ENCODE results near the gene PDHX.

Gene PDHX

DNA sequence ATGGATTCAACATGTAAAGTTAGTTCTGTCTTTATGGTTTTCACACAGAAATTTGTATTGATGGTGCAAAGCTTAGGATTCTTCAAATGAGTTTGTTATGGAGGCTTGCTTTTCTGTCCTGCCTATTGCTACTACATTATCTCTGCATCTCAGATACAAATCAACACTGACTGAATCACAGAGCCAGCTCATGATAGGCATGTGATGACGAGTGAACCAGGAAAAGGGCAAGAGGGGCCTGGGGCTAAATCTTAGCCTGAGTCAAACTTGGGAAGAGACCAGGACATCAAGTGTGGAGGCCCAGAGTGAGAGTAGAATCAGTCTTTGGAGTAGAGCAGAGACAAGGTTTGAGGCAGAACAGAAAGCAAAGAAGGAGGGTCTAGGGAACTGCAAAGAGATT, 115.4 kb downstream of the PDHX start:
- Histone ChIP-seq H3F3A (ENCODE audit: low read depth) (no peaks in the 10 kb centered on the region), H3K9me3 (ENCODE audit: insufficient read depth, low read depth, low read length) (no peaks in the 10 kb centered on the region), H3K36me3 (ENCODE audit: insufficient read depth, low read length) (no peaks in the 10 kb centered on the region), H3K9ac (ENCODE audit: low read depth, low read length, poor library complexity, severe bottlenecking) (no peak overlapping the region), H2AFZ (ENCODE audit: low read length) (no peak overlapping the region), H3K27me3 (ENCODE audit: insufficient read depth, low read length, poor library complexity, severe bottlenecking) (no peaks in the 10 kb centered on the region), H3K4me3 (ENCODE audit: low read length, poor library complexity, severe bottlenecking) (no peak overlapping the region), H4K20me1 (ENCODE audit: insufficient read depth, low read length, poor library complexity, severe bottlenecking) (no peaks in the 10 kb centered on the region), H3K9me2 (replicated peaks; ENCODE audit: low read depth, low read length) (no peaks in the 10 kb centered on the region), H3K79me2 (ENCODE audit: insufficient read depth, low read length) (no peaks in the 10 kb centered on the region), H3K4me2 (ENCODE audit: low read depth, low read length, poor library complexity, severe bottlenecking) (no peak overlapping the region), H3K4me1 (ENCODE audit: insufficient read depth, low read length, poor library complexity, severe bottlenecking) (peaks cover 45% of the 10 kb centered on the region)
- no peak for TF ChIP-seq CTCF (conservative IDR thresholded peaks at IDR 0.05; ENCODE audit: low read length)
- TF ChIP-seq EZH2phosphoT487 (IDR thresholded peaks at IDR 0.05; ENCODE audit: borderline replicate concordance), result no peak

DNA sequence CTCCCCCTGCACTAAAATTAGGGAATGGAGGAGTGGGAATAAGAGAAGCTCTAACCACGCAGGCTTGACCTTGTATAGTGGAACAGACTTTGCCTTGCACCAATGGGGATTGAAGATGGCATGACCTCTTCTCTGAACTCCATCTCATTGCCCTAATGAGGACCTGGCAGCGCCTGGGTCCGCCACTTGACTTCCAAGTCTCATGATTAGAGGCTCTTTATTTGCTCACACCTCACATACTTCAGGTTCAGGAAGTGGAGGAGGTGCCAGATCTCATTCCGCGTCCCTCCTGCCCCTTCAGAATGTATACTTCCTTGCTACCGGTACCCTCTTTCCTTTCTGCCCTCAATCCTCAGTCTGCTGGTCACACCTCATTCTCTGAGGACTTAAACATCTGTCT, 116.6 kb downstream of the PDHX start:
- Histone ChIP-seq H3K4me3 (ENCODE audit: low read length, poor library complexity, severe bottlenecking) (no peak overlapping the region), H3K9ac (ENCODE audit: low read depth, low read length, poor library complexity, severe bottlenecking) (no peak overlapping the region), H3K4me1 (ENCODE audit: insufficient read depth, low read length, poor library complexity, severe bottlenecking) (peaks cover 50% of the 10 kb centered on the region), H3K79me2 (ENCODE audit: insufficient read depth, low read length) (no peaks in the 10 kb centered on the region), H3F3A (ENCODE audit: low read depth) (no peaks in the 10 kb centered on the region), H4K20me1 (ENCODE audit: insufficient read depth, low read length, poor library complexity, severe bottlenecking) (no peaks in the 10 kb centered on the region), H3K9me3 (ENCODE audit: insufficient read depth, low read depth, low read length) (no peaks in the 10 kb centered on the region), H3K9me2 (replicated peaks; ENCODE audit: low read depth, low read length) (no peaks in the 10 kb centered on the region), H3K4me2 (ENCODE audit: low read depth, low read length, poor library complexity, severe bottlenecking) (no peak overlapping the region), H3K36me3 (ENCODE audit: insufficient read depth, low read length) (no peaks in the 10 kb centered on the region), H2AFZ (ENCODE audit: low read length) (no peak overlapping the region), H3K27me3 (ENCODE audit: insufficient read depth, low read length, poor library complexity, severe bottlenecking) (no peaks in the 10 kb centered on the region)
- no peak for TF ChIP-seq CTCF (conservative IDR thresholded peaks at IDR 0.05; ENCODE audit: low read length)
- TF ChIP-seq EZH2phosphoT487 (IDR thresholded peaks at IDR 0.05; ENCODE audit: borderline replicate concordance), result no peak

- H3K4me2 ChIP-seq (ENCODE audit: low read depth, low read length, poor library complexity, severe bottlenecking), result no peak overlapping the region
- no peaks in the 10 kb centered on the region for H4K20me1 ChIP-seq (ENCODE audit: insufficient read depth, low read length, poor library complexity, severe bottlenecking)
- H3K4me1 ChIP-seq (ENCODE audit: insufficient read depth, low read length, poor library complexity, severe bottlenecking), result peaks cover 63% of the 10 kb centered on the region
- no peaks in the 10 kb centered on the region for H3K36me3 ChIP-seq (ENCODE audit: insufficient read depth, low read length)
- H3K4me3 ChIP-seq (ENCODE audit: low read length, poor library complexity, severe bottlenecking), result no peak overlapping the region
- H3K27me3 ChIP-seq (ENCODE audit: insufficient read depth, low read length, poor library complexity, severe bottlenecking), result no peaks in the 10 kb centered on the region
- TF ChIP-seq EZH2phosphoT487 (IDR thresholded peaks at IDR 0.05; ENCODE audit: borderline replicate concordance) (no peak), CTCF (conservative IDR thresholded peaks at IDR 0.05; ENCODE audit: low read length) (no peak)
- H3K9ac ChIP-seq (ENCODE audit: low read depth, low read length, poor library complexity, severe bottlenecking), result no peak overlapping the region
- H2AFZ ChIP-seq (ENCODE audit: low read length), result no peak overlapping the region
- H3K79me2 ChIP-seq (ENCODE audit: insufficient read depth, low read length), result no peaks in the 10 kb centered on the region
- no peaks in the 10 kb centered on the region for H3F3A ChIP-seq (ENCODE audit: low read depth)
- no peaks in the 10 kb centered on the region for H3K9me2 ChIP-seq (replicated peaks; ENCODE audit: low read depth, low read length)
- H3K9me3 ChIP-seq (ENCODE audit: insufficient read depth, low read depth, low read length), result no peaks in the 10 kb centered on the region
Observed at GRCh38 chr11:35034401-35034800, 118.0 kb downstream of the PDHX start.

Measured in Loucy (cell line).